Neural crest cell (in vitro differentiated cells): ENCODE measurements around the gene CSN1S1. TPM values are rescaled to one million over a fixed set of nuclear protein-coding genes. Genes with fewer than 3 reads are reported as not detected.
"Not testable (repeated sequence)": the region's sequence is repeated elsewhere in the genome, so short reads cannot be mapped to it uniquely, and the experiment has no call there.

Source experiments
- DNase-seq: peaks from one replicate; pipeline ENCODE4 v3.0.0; 2021; ENCODE audit warnings: low read depth, mixed read lengths, low spot score
- H3K27ac Mint-ChIP-seq: one replicate; pipeline ENCODE4 v1.8.0; 2021; ENCODE audit warnings: mild to moderate bottlenecking, mixed read lengths; ENCODE audit not compliant: unreplicated experiment
- H3K27me3 Mint-ChIP-seq: 2 replicates; pipeline ENCODE4 v1.8.0; 2021; ENCODE audit warnings: low read depth, mild to moderate bottlenecking, mixed read lengths
- H3K36me3 Mint-ChIP-seq: 2 replicates; pipeline ENCODE4 v1.8.0; 2021; ENCODE audit warnings: low read depth, mild to moderate bottlenecking, mixed read lengths
- H3K4me1 Mint-ChIP-seq: 2 replicates; pipeline ENCODE4 v1.8.0; 2021; ENCODE audit warnings: mixed read lengths
- H3K4me3 Mint-ChIP-seq: one replicate; pipeline ENCODE4 v1.8.0; 2021; ENCODE audit warnings: mild to moderate bottlenecking, mixed read lengths
- H3K9me3 Mint-ChIP-seq: 2 replicates; pipeline ENCODE4 v1.8.0; 2021; ENCODE audit warnings: mixed read lengths
- CTCF ChIP-seq: fragments of 200-600 bp; sonication (generic); conservative IDR thresholded peaks from 2 replicates; pipeline ENCODE4 v1.5.0; 2021; ENCODE audit warnings: antibody characterized with exemption, mild to moderate bottlenecking
- total RNA-seq: library from RNA; stranded (reverse); gene quantifications from 2 replicates; pipeline ENCODE4 v1.2.1, GENCODE V29; 2021

CSN1S1 gene
- total RNA-seq, 1 donor from 2014 or later = not detected

GRCh38 chr4:69920874-69921273, 10.0 kb upstream of the CSN1S1 start:
- H3K4me1 Mint-ChIP-seq = no peaks in the 10 kb centered on the region
- no peak for TF ChIP-seq CTCF
- no peak overlapping the region for H3K27ac Mint-ChIP-seq
- no peak overlapping the region for H3K4me3 Mint-ChIP-seq
- peaks cover 6% of the 10 kb centered on the region for H3K9me3 Mint-ChIP-seq
- H3K36me3 Mint-ChIP-seq = no peaks in the 10 kb centered on the region
- DNase-seq = no peak
- peaks cover 8% of the 10 kb centered on the region for H3K27me3 Mint-ChIP-seq

GRCh38 chr4:69923782-69924410, 7.0 kb upstream of the CSN1S1 start:
- not testable (repeated sequence) for DNase-seq, H3K27ac Mint-ChIP-seq

GRCh38 chr4:69934150-69934549, 3.3 kb downstream of the CSN1S1 start:
- Mint-ChIP-seq H3K4me1 (peaks cover 5% of the 10 kb centered on the region), H3K36me3 (no peaks in the 10 kb centered on the region), H3K27ac (no peak overlapping the region), H3K9me3 (no peaks in the 10 kb centered on the region), H3K4me3 (no peak overlapping the region), H3K27me3 (no peaks in the 10 kb centered on the region)
- no peak for DNase-seq
- no peak for TF ChIP-seq CTCF

More at GRCh38 chr4:69923782-69924410, 7.0 kb upstream of the CSN1S1 start:
- not testable (repeated sequence) for H3K27me3 Mint-ChIP-seq, H3K4me1 Mint-ChIP-seq, H3K36me3 Mint-ChIP-seq, H3K9me3 Mint-ChIP-seq, H3K4me3 Mint-ChIP-seq

GRCh38 chr4:69936566-69936965, 5.7 kb downstream of the CSN1S1 start:
- DNase-seq = no peak
- Mint-ChIP-seq H3K9me3 (no peaks in the 10 kb centered on the region), H3K36me3 (no peaks in the 10 kb centered on the region), H3K27me3 (no peaks in the 10 kb centered on the region), H3K4me1 (peaks cover 5% of the 10 kb centered on the region), H3K27ac (no peak overlapping the region), H3K4me3 (no peak overlapping the region)
- no peak for TF ChIP-seq CTCF

- no peak for TF ChIP-seq CTCF
- no peaks in the 10 kb centered on the region for H3K27me3 Mint-ChIP-seq
- no peaks in the 10 kb centered on the region for H3K9me3 Mint-ChIP-seq
- no peak overlapping the region for H3K27ac Mint-ChIP-seq
- no peak overlapping the region for H3K4me3 Mint-ChIP-seq
- H3K36me3 Mint-ChIP-seq = no peaks in the 10 kb centered on the region
- no peak for DNase-seq
- H3K4me1 Mint-ChIP-seq = no peaks in the 10 kb centered on the region
Observed at GRCh38 chr4:69951602-69952001, 20.7 kb downstream of the CSN1S1 start.

GRCh38 chr4:69957209-69957608, 26.3 kb downstream of the CSN1S1 start:
- Mint-ChIP-seq H3K4me1 (no peaks in the 10 kb centered on the region), H3K4me3 (no peak overlapping the region), H3K27me3 (no peaks in the 10 kb centered on the region), H3K27ac (no peak overlapping the region), H3K36me3 (no peaks in the 10 kb centered on the region), H3K9me3 (no peaks in the 10 kb centered on the region)
- no peak for DNase-seq
- TF ChIP-seq CTCF = no peak
